Amniotic stem cell (primary cell): Measurements from ENCODE around the gene BCAS3.
"Not testable (repeated sequence)": the region's sequence is repeated elsewhere in the genome, so short reads cannot be mapped to it uniquely, and the experiment has no call there.

Experiments
- DNase-seq: peaks from one replicate; lab custom pipeline; 2025; lab: John Stamatoyannopoulos, UW

The BCAS3 gene

GRCh38 chr17:61005358-61005757 lies 327.7 kb downstream of the BCAS3 start:
- DNase-seq = no peak

- not testable (repeated sequence) for DNase-seq
Measured at GRCh38 chr17:61005958-61006357, 328.3 kb downstream of the BCAS3 start.

- DNase-seq = no peak
Measured at GRCh38 chr17:61007980-61008379, 330.3 kb downstream of the BCAS3 start.

- DNase-seq = no peak
Measured at GRCh38 chr17:61009663-61010062, 332.0 kb downstream of the BCAS3 start.

- DNase-seq = no peak
Measured at GRCh38 chr17:61010661-61011170, 333.1 kb downstream of the BCAS3 start.

GRCh38 chr17:61011251-61011650 lies 333.6 kb downstream of the BCAS3 start:
- DNase-seq = no peak

- no peak for DNase-seq
Measured at GRCh38 chr17:61015966-61016365, 338.3 kb downstream of the BCAS3 start.

- DNase-seq = no peak
Measured at GRCh38 chr17:61017317-61018006, 339.8 kb downstream of the BCAS3 start.

GRCh38 chr17:61018938-61019337 lies 341.3 kb downstream of the BCAS3 start:
- DNase-seq = no peak

- DNase-seq = no peak
Measured at GRCh38 chr17:61023996-61024395, 346.3 kb downstream of the BCAS3 start.

- DNase-seq = no peak
Measured at GRCh38 chr17:61026818-61027217, 349.2 kb downstream of the BCAS3 start.

GRCh38 chr17:61029181-61029580 lies 351.5 kb downstream of the BCAS3 start:
- DNase-seq = no peak

GRCh38 chr17:61040666-61041065 lies 363.0 kb downstream of the BCAS3 start:
- no peak for DNase-seq

- not testable (repeated sequence) for DNase-seq
Measured at GRCh38 chr17:61042348-61042747, 364.7 kb downstream of the BCAS3 start.

GRCh38 chr17:61047515-61047914 lies 369.9 kb downstream of the BCAS3 start:
- no peak for DNase-seq

GRCh38 chr17:61048376-61049106 lies 370.9 kb downstream of the BCAS3 start:
- DNase-seq = no peak

- DNase-seq = no peak
Measured at GRCh38 chr17:61053469-61053868, 375.8 kb downstream of the BCAS3 start.

GRCh38 chr17:61054436-61054835 lies 376.8 kb downstream of the BCAS3 start:
- DNase-seq = no peak

- no peak for DNase-seq
Measured at GRCh38 chr17:61057257-61057656, 379.6 kb downstream of the BCAS3 start.

- no peak for DNase-seq
Measured at GRCh38 chr17:61058066-61058465, 380.4 kb downstream of the BCAS3 start.

GRCh38 chr17:61063528-61063927 lies 385.9 kb downstream of the BCAS3 start:
- no peak for DNase-seq

GRCh38 chr17:61064087-61064951 lies 386.7 kb downstream of the BCAS3 start:
- DNase-seq = no peak
